A549 treated with DMSO at 1 μM for 4 hours (cell line): Measurements from ENCODE around the gene TJAP1. TPM values are rescaled to one million over a fixed set of nuclear protein-coding genes. Genes with fewer than 3 reads are reported as not detected.

Experiments used
- total RNA-seq: library from RNA; stranded (reverse); fragments of 200-300 nt; extraction: Qiagen RNA extraction; gene quantifications from 5 replicates; pipeline ENCODE4 v1.2.3, GENCODE V29; 2022; ENCODE audit warnings: low read depth

Gene TJAP1
- 18.6 to 21.0 TPM (median 20.1 TPM) in 5 replicates for total RNA-seq

GRCh38 chr6:43477235-43478007 lies at the start of gene TJAP1:
Gene TJAP1 (plus strand): TSS chr6:43477570. CDS start chr6:43499002, 21,432 bp downstream.

GRCh38 chr6:43455531-43456428 lies 21.6 kb upstream of the TJAP1 start, which contains the start of gene DLK2:
Gene DLK2 (minus strand): TSS chr6:43455548. CDS start chr6:43454825, 723 bp downstream.

GRCh38 chr6:43509984-43510826 lies 32.8 kb downstream of the TJAP1 start, which contains the start of gene LRRC73:
Gene LRRC73 (minus strand): TSS chr6:43510346. CDS start chr6:43509785, 561 bp downstream.

GRCh38 chr6:43516697-43517504 lies 39.5 kb downstream of the TJAP1 start, which contains the start of the genes POLR1C and YIPF3:
Gene POLR1C (plus strand): TSS chr6:43517089. CDS start chr6:43517110, 21 bp downstream.
Gene YIPF3 (minus strand): TSS chr6:43516926. CDS start chr6:43516807, 119 bp downstream.

Other genes starting within 250 kb of the TJAP1 start
- gene DNPH1, start 248.1 kb upstream of the TJAP1 start, total RNA-seq: 74.5 to 96.8 TPM (median 85.9 TPM) in 5 replicates
- 0.03 to 0.09 TPM (median 0.06 TPM) in 4 of 5 replicates, not detected in the other for gene TTBK1, start 234.1 kb upstream of the TJAP1 start, total RNA-seq
- gene SLC22A7, start 179.3 kb upstream of the TJAP1 start, total RNA-seq: not detected in 5 replicates
- gene CRIP3, start 168.7 kb upstream of the TJAP1 start, total RNA-seq: 0.45 to 0.83 TPM (median 0.58 TPM) in 5 replicates
- gene ZNF318, start 107.9 kb upstream of the TJAP1 start, total RNA-seq: 4.7 to 6.5 TPM (median 5.6 TPM) in 5 replicates
- 8.5 to 10.4 TPM (median 9.6 TPM) in 5 replicates for gene ABCC10, start 50.0 kb upstream of the TJAP1 start, total RNA-seq
- gene DLK2, start 22.0 kb upstream of the TJAP1 start, total RNA-seq: 3.5 to 6.8 TPM (median 6.4 TPM) in 5 replicates
- gene LRRC73, start 32.8 kb downstream of the TJAP1 start, total RNA-seq: 0.74 to 1.3 TPM (median 1.1 TPM) in 5 replicates
- gene YIPF3, start 39.4 kb downstream of the TJAP1 start, total RNA-seq: 60.8 to 71.1 TPM (median 68.3 TPM) in 5 replicates
- 47.0 to 60.7 TPM (median 53.9 TPM) in 5 replicates for gene POLR1C, start 39.5 kb downstream of the TJAP1 start, total RNA-seq
- 29.2 to 33.9 TPM (median 31.6 TPM) in 5 replicates for gene XPO5, start 98.5 kb downstream of the TJAP1 start, total RNA-seq
- 8.3 to 10.5 TPM (median 9.3 TPM) in 5 replicates for gene POLH, start 98.6 kb downstream of the TJAP1 start, total RNA-seq
- 18.4 to 21.5 TPM (median 20.0 TPM) in 5 replicates for gene GTPBP2, start 151.7 kb downstream of the TJAP1 start, total RNA-seq
- 32.0 to 38.9 TPM (median 35.1 TPM) in 5 replicates for gene MAD2L1BP, start 158.3 kb downstream of the TJAP1 start, total RNA-seq
- gene RSPH9, start 167.5 kb downstream of the TJAP1 start, total RNA-seq: 0.17 to 0.26 TPM (median 0.20 TPM) in 5 replicates
- gene MRPS18A, start 210.2 kb downstream of the TJAP1 start, total RNA-seq: 42.5 to 49.4 TPM (median 44.6 TPM) in 5 replicates